ENCODE measurements around the gene EVI5L. TPM values are rescaled to one million over a fixed set of nuclear protein-coding genes. Genes with fewer than 3 reads are reported as not detected.

The EVI5L gene
- total and polyA plus RNA-seq, 3 donors from 2014 or later, result 45.8 to 69.3 (median 68.9) TPM

DNA sequence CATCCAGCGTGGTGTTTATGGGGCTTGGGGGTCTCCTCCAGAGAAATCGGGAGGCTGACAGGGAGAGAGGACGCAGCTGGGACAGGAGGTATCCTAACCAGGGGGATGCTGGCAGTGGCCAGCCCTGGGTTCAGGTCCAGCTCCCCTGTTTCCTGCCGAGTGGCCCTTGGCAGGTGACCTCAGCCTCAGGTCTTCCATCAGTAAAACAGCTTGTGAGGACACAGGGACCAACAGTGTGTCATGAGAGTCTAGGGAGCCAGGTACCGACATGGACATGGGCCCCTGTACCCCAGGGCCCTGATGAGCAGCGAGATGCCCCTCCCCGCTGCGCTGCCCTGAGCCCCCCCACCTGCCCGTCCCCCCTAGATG, 19.6 kb downstream of the EVI5L start:
- no peaks in the 10 kb centered on the region for H3K27me3 ChIP-seq
- intact Hi-C loops (cut with DNase I; ENCODE audit: low total_unique reads), result no loop called here
- no peak for TF ChIP-seq POLR2A (IDR thresholded peaks at IDR 0.05)
- TF ChIP-seq, protein P1, sequence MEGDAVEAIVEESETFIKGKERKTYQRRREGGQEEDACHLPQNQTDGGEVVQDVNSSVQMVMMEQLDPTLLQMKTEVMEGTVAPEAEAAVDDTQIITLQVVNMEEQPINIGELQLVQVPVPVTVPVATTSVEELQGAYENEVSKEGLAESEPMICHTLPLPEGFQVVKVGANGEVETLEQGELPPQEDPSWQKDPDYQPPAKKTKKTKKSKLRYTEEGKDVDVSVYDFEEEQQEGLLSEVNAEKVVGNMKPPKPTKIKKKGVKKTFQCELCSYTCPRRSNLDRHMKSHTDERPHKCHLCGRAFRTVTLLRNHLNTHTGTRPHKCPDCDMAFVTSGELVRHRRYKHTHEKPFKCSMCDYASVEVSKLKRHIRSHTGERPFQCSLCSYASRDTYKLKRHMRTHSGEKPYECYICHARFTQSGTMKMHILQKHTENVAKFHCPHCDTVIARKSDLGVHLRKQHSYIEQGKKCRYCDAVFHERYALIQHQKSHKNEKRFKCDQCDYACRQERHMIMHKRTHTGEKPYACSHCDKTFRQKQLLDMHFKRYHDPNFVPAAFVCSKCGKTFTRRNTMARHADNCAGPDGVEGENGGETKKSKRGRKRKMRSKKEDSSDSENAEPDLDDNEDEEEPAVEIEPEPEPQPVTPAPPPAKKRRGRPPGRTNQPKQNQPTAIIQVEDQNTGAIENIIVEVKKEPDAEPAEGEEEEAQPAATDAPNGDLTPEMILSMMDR (IDR thresholded peaks at IDR 0.05), result no peak
- no peak overlapping the region for H3K4me3 ChIP-seq
- DNase-seq, result no peak
- no peak overlapping the region for H3K27ac ChIP-seq
- 93% methylated on average over 5 of the region's 9 CpGs; no CpG with 5 or more reads in 1 of the 2 donors for WGBS, 2 donors
- no peaks in the 10 kb centered on the region for H3K9me3 ChIP-seq
- peaks cover 9% of the 10 kb centered on the region for H3K4me1 ChIP-seq
- H3K36me3 ChIP-seq (ENCODE audit: low read depth, missing control alignments), result no peaks in the 10 kb centered on the region

DNA sequence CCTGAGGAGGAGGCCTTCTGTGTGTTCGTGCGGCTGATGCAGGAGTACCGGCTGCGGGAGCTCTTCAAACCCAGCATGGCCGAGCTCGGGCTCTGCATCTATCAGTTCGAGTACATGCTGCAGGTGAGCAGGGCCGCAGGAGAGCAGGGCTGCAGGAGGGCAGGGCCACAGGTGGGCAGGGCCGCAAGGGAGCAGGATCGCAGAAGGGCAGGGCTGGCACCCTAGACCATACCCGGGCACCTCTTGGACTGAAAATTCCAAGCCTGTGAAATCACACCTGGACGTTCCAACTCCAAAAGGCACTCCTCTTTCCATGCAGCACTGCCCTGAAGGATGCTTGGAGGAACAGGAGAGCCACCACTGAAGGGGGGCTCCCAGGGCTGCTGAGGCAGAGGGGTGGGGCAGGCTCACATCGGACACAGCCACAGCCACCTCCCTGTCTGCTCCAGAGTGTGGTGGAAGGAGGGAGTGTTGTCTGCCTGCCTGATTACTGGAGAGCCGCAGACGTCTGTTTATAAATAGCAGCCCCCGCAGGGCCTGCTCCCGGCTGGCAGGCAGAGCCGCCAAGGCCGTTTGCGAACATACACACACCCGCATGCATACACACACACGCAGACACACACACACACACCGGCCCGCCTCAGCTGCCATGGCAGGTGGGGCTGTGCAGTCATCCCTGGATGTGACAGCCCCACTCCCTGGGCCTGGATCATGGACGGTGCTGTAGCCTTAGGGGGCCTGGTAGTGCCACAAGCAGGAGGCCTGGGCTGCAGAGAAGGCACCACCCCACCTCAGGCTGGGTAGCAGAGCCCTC, 20.2 kb downstream of the EVI5L start:
- peaks cover 9% of the 10 kb centered on the region for H3K4me1 ChIP-seq
- no peaks in the 10 kb centered on the region for H3K27me3 ChIP-seq
- no peak overlapping the region for H3K4me3 ChIP-seq
- intact Hi-C loops (cut with DNase I; ENCODE audit: low total_unique reads), result no loop called here
- no peak overlapping the region for H3K27ac ChIP-seq
- 60 to 65% methylated on average over 8 to 24 of the region's 25 CpGs for WGBS, 2 donors
- H3K36me3 ChIP-seq (ENCODE audit: low read depth, missing control alignments), result no peaks in the 10 kb centered on the region
- DNase-seq, result peak; percentile 33
- H3K9me3 ChIP-seq, result no peaks in the 10 kb centered on the region
- TF ChIP-seq, protein P1 (IDR thresholded peaks at IDR 0.05), result no peak
- TF ChIP-seq POLR2A (IDR thresholded peaks at IDR 0.05), result no peak

DNA sequence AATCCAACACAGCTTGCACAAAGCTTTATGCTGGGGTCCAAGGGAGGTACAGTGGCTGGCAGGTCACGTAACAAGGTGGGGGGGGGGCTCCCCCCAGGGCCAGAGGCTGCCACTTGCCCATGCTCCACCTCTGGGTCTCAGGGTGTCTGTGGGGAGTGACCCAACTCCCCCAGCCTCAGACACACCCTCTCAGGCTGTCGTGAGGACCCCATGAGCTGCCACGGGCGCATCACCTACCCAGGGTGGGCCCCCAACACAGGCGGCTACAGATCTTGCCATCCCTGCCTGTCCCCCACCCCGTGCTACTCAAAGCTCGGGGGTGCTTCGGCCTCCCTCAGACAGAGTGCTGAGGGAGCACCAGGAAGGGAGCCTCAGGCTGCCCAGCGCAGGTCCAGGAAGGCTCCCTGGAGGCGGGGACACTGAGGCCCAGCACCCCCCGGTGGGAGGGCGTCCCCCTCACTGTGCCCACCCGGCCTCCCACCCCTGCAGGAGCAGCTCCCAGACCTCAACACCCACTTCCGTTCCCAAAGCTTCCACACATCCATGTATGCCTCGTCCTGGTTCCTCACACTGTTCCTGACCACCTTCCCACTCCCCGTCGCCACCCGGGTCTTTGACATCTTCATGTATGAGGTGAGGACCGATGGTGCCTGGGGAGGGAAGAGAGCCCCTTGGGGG, 21.1 kb downstream of the EVI5L start:
- no peak for TF ChIP-seq POLR2A (IDR thresholded peaks at IDR 0.05)
- Histone ChIP-seq H3K36me3 (ENCODE audit: low read depth, missing control alignments) (no peaks in the 10 kb centered on the region), H3K27ac (no peak overlapping the region), H3K9me3 (no peaks in the 10 kb centered on the region), H3K27me3 (no peaks in the 10 kb centered on the region), H3K4me1 (peaks cover 9% of the 10 kb centered on the region), H3K4me3 (no peak overlapping the region)
- DNase-seq, result no peak
- 92 to 97% methylated on average over 8 to 15 of the region's 19 CpGs for WGBS, 2 donors
- intact Hi-C loops (cut with DNase I; ENCODE audit: low total_unique reads), result no loop called here

DNA sequence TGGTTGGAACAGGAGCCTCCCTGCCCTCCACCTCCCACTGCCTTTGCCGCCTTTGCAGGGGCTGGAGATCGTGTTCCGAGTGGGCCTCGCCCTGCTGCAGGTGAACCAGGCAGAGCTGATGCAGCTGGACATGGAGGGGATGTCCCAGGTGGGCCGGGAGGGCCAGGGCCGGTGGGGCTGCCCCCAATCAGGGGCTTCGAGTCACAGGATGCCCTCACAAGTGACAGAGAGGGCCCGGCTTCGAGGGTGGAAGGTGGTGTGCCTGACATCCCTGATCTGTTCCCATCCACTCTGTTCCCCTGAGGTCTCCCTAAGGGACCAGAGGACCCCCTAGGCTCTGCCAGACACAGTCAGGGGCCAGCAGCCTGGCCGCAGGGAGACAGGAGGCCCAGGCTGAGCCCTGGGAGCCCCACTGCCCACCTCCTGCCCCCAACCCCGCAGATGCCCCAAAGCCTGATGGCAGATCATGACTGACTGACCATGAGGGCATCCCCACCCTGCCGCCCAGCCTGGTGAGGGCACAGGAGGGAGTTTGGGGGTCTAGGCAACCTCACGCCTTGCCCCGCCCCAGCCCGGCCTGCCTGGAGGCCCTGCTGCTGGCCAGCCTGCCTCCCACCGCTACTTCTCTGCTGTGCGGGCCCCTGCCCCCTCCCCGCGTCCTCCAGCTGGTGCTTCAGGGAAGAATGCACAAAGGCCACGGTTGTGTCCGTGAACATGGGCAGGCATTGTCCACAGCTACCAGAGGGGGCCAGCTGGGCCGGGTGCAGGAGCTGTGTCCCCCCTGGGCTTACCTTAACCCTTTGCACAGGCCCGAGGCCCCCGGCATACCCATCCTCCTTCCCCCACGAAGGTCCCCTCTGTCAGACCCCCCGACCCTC, 21.8 kb downstream of the EVI5L start:
- Histone ChIP-seq H3K36me3 (ENCODE audit: low read depth, missing control alignments) (no peaks in the 10 kb centered on the region), H3K4me3 (no peak overlapping the region), H3K27me3 (no peaks in the 10 kb centered on the region), H3K9me3 (no peaks in the 10 kb centered on the region), H3K4me1 (peaks cover 9% of the 10 kb centered on the region), H3K27ac (no peak overlapping the region)
- TF ChIP-seq, protein P1 (IDR thresholded peaks at IDR 0.05), result no peak
- TF ChIP-seq POLR2A (IDR thresholded peaks at IDR 0.05), result no peak
- WGBS, 2 donors, result 78 to 81% methylated on average over 25 to 26 of the region's 26 CpGs
- intact Hi-C loops (cut with DNase I; ENCODE audit: low total_unique reads), result no loop called here
- no peak for DNase-seq
